ENCODE data around the gene AR.

The AR gene

GRCh38 chrX:67731061-67731460 is 187.2 kb downstream of the AR start:
- DNase-seq: no peak

GRCh38 chrX:67732864-67733263 is 189.0 kb downstream of the AR start:
- DNase-seq: no peak

- DNase-seq: no peak
Observed at GRCh38 chrX:67734111-67734753, 190.4 kb downstream of the AR start.

GRCh38 chrX:67749536-67749935 is 205.7 kb downstream of the AR start:
- no peak for DNase-seq

- DNase-seq: no peak
Observed at GRCh38 chrX:67750694-67751093, 206.9 kb downstream of the AR start.

- DNase-seq: no peak
Observed at GRCh38 chrX:67759018-67759417, 215.2 kb downstream of the AR start.

- no peak for DNase-seq
Observed at GRCh38 chrX:67777148-67777547, 233.3 kb downstream of the AR start.

GRCh38 chrX:67779099-67779498 is 235.3 kb downstream of the AR start:
- no peak for DNase-seq

Data from activated CD8-positive, alpha-beta memory T cell treated with anti-CD3 and anti-CD28 coated beads for 24 hours (primary cell).